DND-41 (cell line): ENCODE results near the gene SUN3.

Source experiments
- EZH2 ChIP-seq: IDR thresholded peaks from 3 replicates; pipeline ENCODE4 v1.6.1; 2012; ENCODE audit warnings: borderline replicate concordance, low read depth, mild to moderate bottlenecking, moderate library complexity, low read length, inconsistent platforms; ENCODE audit not compliant: severe bottlenecking
- TF ChIP-seq, protein P1 (sequence below): IDR thresholded peaks from 2 replicates; pipeline ENCODE4 v1.5.1; 2012; ENCODE audit warnings: borderline replicate concordance, low read length, moderate library complexity, mild to moderate bottlenecking; ENCODE audit not compliant: poor library complexity, severe bottlenecking; ENCODE audit errors: extremely low read depth

DNA sequence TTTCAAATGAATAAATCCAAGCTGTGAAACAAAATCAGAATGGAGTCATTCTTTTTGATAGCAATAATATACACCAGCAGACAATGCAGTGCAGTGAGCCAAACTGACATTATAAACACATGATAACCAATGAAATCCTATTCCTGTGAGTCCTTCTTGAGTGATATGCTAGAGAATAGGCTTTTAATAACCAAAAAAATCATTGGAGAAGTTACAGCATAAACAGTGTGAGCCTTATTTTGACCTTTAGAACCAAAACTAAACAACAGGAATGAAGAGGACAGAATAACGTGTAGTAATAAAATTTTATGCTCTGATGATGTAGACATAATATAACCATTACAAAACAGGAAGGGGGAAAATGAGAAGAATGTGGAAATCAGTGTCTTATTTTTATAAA is 58.1 kb downstream of the SUN3 start:
- no peak for TF ChIP-seq EZH2
- TF ChIP-seq, protein P1, sequence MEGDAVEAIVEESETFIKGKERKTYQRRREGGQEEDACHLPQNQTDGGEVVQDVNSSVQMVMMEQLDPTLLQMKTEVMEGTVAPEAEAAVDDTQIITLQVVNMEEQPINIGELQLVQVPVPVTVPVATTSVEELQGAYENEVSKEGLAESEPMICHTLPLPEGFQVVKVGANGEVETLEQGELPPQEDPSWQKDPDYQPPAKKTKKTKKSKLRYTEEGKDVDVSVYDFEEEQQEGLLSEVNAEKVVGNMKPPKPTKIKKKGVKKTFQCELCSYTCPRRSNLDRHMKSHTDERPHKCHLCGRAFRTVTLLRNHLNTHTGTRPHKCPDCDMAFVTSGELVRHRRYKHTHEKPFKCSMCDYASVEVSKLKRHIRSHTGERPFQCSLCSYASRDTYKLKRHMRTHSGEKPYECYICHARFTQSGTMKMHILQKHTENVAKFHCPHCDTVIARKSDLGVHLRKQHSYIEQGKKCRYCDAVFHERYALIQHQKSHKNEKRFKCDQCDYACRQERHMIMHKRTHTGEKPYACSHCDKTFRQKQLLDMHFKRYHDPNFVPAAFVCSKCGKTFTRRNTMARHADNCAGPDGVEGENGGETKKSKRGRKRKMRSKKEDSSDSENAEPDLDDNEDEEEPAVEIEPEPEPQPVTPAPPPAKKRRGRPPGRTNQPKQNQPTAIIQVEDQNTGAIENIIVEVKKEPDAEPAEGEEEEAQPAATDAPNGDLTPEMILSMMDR = no peak
